CD4-positive, alpha-beta T cell treated with Interleukin-21 for 1 hour (primary cell): ENCODE results near the gene BTF3L4.
"Not testable (repeated sequence)": the region's sequence is repeated elsewhere in the genome, so short reads cannot be mapped to it uniquely, and the experiment has no call there.

Experiments
- DNase-seq: peaks from one replicate; pipeline ENCODE4 v3.0.0-alpha.2; 2020

BTF3L4 gene

DNA sequence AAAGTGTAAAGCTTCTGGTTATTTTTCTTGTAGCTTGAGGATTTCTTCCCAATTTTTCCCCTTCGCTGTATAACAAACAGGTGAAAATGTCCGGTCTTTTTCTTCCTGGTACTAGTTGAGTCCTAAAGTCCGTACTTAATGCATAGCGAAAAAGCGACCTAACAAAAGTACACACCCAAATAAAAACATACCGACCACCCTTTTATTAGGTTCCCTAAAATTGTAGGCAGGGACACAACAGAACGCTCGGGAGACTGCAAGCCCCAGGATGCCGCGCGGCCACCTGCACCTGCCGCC lies 281 bp upstream of the BTF3L4 start:
- DNase-seq, result no peak

DNA sequence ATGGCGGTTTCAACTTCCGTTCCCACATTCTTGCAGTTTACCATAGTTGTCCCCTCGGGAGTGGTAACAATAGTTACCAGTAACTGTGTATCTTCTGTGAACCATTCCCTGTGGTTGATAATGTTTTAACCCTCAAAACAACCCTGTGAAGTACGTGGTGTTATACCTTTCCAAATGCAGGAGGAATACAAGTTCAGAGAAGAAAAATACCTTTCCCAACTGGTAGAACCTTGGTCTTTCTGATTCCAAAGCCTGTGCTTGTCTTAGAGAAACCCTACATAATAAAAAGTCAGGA lies 789 bp downstream of the BTF3L4 start:
- no peak for DNase-seq

DNA sequence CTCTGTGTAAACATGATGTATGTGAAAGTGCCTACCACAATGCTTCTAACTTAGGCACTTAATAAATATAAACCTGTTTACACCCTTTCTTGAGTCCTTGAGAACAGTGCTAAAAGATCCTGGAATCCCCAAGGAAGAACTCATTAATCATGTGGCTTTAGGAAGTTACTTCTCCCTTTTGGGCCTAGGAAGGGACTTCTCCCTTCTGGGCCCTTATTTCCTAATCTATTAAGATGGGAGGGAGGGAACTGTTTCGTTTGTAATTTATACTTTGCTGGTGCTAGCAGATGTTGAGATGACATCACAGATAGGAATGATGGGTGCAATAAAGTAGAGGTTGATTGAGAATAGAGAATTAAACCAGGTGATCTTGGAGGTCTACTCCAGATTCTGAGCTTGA lies 1.2 kb downstream of the BTF3L4 start:
- no peak for DNase-seq

DNA sequence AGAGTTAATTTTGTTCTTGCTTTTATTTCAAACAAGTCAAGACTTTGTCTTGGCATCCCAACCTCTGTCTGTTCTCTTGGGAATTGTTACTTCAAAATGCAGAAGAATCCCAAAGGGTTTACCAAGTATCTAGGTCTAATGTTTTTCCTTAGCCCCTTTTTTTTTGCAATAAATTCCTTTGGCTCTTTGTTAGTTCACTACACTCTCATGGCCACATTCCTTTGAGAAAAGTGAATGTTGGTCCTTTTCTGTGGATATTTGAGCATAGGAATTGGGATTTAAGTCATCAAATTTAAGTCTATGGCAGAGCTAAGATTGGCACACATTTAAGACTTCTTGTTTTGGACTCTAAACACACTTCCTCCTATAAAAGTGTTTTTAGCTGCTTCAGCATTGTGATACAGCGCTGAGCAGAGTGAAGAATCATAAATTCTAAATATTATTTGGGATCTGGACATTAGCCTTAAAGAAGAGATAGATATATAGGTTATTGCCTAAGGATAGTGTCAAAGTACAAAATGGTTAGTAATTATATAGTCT lies 1.9 kb downstream of the BTF3L4 start:
- no peak for DNase-seq

DNA sequence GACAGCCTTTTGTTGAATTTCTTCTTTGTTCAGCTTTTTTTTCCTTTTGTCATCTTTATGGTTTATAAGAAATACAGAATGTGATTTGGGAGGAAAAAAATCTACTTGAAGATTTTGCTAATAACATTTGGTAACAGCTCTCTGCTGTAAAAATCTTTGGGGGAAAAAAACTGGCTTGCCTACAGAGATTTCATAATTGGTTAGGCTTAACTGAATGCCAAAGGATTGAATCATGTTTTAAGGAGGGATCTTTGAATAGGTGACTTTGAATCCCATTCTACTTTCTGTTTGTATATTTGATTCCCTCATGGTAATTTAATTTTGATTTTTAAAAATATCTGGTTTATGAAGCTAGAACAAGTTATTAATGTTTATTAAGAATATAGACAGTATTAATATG lies 3.2 kb downstream of the BTF3L4 start:
- no peak for DNase-seq

DNA sequence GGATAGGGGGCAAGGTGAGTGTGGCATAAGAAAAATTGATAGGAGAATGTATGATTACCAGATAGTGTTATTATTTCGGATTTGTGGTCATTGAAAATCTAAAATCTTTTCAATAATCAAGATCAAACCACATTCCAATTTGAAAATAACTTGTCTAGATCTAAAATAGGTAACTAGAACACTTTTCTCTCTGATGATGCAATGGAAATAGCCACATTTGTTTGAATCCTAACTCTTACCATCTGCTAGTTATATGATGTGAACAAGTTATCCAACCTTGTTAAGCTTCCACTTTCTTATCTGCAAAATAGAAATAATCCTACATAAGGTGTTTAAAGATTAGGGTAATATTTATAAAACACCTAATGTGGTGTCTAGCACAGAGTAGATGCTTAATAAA lies 3.8 kb downstream of the BTF3L4 start:
- DNase-seq, result no peak

DNA sequence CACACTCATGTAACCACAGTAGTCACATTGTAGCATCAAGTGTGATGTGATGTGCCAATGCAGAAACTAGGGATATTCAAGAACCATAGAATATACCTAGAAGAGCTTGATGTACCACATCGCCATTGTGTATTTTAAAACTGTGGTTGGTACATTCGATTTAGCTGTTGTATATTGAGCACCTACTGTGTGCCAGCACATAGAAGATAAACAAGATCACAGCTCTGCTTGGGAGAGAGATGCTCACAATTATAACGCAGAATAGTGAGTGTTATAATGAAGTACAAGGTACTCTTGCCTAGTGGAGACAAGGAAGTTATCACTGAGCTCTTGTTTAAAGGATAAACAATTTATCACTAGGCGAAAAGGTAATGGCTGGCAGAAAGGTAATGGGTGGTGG lies 4.7 kb downstream of the BTF3L4 start:
- no peak for DNase-seq

DNA sequence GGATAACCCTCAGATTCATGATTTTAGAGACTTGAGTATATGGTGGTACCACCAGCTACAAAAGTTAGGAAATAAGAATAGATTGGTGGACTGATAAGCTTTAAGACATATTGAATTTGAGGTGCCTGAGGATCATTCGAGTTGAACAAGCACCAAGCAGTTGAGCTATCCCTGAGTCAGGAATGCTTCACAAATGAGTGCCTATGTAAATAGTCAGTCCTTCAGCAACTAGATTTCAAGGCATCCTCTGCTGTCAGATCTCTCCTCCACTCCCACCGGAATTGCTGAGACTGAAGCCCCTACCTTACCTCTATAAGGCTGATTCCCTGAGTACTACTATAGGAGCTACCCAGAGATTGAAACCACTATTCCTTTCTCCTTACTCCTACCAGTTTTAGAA lies 7.1 kb downstream of the BTF3L4 start:
- DNase-seq, result no peak

DNA sequence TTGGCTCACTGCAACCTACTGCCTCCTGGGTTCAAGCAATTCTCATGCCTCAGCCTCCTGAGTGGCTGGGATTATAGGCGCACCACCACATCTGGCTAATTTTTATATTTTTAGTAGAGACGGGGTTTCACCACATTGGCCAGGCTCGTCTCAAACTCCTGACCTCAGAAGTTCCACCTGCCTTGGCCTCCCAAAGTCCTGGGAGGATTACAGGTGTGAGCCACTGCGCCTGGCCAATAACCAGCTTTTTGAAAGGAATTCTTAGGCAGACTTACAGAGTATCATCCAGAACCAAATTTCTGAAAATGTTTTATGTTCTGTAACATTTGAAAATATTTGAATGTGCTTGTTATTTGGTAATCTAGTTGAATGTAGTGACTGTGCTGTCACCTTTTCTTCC lies 14.6 kb downstream of the BTF3L4 start:
- no peak for DNase-seq

DNA sequence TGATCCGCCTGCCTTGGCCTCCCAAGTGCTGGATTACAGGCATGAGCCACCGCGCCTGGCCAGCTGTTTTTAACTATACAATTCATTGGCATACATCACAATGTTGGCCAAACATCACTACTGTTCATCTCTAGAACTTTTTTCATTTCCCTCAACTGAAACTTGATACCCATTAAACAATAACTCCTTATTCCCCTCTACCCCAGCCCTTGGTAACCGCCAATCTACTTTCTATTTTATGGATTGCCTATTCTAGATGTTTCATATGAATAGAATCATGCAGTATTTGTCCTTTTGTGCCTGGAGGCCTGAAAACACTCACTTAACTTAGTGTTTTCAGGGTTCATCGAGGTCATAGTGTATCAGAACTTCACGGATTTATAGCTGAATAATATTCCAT lies 16.2 kb downstream of the BTF3L4 start:
- no peak for DNase-seq

DNA sequence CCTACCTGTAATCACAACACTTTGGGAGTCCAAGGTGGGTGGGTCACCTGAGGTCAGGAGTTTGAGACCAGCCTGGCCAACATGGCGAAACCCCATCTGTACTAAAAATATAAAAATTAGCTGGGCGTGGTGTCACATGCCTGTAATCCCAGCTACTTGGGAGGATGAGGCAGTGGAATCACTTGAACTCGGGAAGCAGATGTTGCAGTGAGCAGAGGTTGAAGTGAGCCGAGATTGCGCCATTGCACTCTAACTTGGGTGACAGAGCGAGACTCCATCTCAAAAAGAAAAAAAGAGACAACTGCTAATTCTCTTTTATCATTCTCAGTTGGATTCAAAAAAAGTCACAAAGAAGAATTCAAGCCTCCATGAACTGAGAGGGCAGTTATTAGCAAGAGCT lies 21.2 kb downstream of the BTF3L4 start:
- not testable (repeated sequence) for DNase-seq

DNA sequence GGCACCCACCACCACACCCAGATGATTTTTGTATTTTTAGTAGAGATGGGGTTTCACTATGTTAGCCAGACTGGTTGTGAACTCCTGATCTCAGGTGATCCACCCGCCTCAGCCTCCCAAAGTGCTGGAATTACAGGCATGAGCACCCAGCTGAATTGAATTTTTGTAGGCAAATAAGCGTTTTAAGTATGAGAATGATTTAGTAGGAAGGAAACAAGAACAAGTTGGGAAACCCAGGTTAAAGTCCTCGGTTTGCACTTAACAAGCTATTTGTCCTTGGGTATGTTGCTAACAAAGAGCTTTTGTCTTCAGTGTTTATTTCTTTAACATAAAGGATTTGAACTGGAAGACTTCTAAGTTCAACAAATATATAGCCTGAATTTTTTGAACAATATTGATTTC lies 23.9 kb downstream of the BTF3L4 start:
- DNase-seq, result no peak

DNA sequence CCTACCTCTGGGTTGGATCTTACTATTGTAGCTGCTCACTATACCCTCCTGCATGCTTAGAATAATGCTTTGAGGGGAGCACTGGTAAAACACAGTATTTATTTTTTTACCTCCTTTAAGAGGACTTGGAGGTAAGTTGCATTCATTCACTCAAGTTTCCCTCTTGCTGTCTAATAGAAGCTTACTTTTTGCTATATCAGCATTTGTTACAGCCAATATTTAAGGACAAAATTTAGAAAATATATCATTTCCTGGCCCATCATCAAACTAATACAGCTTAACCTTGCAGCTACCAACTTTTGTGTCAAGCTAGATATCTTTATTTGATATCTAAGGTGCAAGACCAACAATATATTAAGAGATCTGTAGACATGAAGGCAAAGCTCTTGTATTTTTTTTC lies 31.8 kb downstream of the BTF3L4 start:
- DNase-seq, result not testable (repeated sequence)

DNA sequence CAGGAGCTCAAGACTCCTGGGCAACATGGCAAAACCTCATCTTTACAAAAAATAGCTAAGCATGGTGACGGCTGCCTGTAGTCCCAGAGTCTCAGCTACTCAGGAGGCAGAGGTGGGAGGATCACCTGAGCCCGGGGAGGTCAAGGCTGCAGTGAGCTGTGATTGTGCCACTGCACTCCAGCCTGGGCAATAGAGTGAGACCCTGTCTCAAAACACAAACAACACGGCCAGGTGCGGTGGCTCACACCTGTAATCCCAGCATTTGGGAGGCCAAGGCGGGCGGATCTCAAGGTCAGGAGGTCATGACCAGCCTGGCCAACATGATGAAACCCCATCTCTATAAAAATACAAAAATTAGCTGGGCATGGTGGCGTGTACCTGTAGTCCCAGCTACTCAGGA lies 38.2 kb downstream of the BTF3L4 start:
- not testable (repeated sequence) for DNase-seq

DNA sequence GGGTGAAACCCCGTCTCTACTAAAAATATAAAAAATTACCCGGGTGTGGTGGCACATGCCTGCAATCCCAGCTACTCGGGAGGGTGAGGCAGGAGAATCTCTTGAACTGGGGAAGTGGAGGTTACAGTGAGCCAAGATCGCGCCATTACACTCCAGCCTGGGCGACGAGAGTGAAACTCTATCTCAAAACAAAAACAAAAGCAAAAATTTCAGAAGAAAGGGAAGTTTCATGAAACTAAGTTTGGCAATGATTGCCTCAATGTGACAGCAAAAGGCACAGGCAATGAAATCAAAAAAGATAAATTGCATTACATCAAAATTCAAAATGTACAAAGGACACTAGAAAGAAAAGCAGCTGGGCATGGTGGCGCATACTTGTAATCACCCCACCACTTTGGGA lies 40.1 kb downstream of the BTF3L4 start:
- DNase-seq, result no peak

DNA sequence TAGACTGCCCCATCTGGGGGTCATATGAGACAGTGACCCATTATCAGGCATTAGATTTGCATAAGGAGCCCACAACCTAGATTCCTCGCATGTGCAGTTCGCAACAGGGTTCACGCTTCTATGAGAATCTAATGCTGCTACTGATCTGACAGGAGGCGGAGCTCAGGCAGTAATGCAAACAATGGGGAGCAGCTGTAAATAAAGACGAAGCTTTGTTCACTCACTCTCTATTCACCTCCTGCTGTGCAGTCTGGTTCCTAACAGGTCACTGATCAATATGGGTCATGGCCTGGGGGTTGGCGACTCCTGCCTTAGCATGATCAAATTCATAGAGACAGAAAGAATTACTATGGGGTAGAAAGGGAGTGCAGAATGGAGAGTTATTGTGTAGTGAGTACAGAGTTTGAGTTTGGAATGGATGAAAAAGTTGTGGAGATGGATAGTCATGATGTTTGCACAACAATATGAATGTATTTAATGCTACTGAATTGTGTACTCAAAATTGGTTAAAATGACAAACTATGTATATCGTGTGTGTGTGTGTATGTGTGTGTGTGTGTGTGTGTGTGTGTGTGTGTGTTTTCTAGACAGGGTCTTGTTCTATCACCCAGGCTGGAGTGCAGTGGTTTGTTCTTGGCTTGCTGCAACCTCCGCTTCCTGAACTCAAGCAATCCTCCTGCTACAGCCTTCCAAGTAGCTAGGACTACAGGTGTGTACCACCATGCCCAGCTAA lies 42.2 kb downstream of the BTF3L4 start:
- no peak for DNase-seq

DNA sequence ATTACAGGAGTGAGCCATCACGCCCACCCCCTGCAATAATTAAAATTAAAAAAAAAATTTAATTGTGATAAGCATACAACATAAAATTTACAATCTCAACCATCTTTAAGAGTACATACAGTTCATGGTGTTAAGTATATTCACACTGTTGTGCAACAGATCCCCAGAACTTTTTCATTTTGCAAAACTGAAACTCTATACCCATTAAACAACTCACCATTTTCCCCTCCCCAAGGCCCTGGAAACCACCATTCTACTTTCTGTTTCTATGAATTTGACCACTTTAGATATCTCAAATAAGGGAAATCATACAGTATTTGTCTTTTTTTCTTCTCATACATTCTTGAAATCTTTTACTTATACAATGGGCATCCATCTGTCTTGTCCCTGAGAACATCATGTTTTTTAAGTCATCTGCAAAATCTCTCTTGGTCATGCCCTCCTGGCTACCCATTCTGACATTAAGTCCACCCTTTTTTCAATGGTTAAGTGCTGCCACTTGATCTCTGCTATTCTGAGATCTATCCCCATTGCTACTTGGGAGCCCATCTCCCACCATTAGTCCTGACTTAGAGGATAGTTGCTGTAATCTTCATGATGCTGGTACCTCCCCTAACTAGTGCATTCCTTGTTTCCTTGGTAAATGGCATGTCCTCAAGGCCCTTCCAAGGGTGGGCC lies 46.4 kb downstream of the BTF3L4 start:
- DNase-seq, result no peak

DNA sequence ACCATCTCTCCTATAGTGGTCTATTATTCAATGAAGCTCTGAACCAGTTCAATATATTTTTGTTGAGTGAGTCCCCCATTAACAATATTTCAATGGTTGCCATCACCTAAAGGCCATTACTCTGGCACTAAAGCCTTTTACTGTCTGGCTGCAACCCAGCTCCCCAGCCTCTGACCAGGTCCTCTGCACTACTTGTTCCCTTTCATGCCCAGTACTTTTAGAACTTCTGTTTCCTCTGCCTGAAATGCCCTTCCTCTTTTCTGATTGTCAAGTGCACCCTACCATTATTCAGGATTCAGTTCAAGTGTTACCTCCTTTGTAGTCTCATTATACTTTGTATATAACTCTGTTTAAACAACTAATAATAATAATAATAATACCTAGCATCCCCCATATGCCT lies 55.4 kb downstream of the BTF3L4 start:
- no peak for DNase-seq

DNA sequence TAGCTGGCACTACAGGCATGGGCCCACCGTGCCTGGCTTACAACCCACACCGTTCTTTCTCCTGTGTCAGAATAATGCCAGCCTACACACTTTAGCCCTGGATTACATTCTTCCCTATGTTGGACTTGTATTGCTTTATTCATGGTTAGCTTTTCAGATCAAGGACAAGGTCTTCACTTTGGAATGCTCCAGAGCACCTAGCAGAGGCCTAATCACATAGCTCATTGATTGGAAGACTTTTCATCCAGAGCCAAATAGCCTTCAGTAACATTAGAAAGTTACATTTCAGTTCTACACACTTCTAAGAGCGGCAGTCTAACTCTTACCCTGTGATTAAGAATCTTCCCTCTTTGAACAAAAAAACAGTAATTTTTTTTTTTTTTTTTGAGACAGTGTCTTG lies 56.4 kb downstream of the BTF3L4 start:
- DNase-seq, result no peak

DNA sequence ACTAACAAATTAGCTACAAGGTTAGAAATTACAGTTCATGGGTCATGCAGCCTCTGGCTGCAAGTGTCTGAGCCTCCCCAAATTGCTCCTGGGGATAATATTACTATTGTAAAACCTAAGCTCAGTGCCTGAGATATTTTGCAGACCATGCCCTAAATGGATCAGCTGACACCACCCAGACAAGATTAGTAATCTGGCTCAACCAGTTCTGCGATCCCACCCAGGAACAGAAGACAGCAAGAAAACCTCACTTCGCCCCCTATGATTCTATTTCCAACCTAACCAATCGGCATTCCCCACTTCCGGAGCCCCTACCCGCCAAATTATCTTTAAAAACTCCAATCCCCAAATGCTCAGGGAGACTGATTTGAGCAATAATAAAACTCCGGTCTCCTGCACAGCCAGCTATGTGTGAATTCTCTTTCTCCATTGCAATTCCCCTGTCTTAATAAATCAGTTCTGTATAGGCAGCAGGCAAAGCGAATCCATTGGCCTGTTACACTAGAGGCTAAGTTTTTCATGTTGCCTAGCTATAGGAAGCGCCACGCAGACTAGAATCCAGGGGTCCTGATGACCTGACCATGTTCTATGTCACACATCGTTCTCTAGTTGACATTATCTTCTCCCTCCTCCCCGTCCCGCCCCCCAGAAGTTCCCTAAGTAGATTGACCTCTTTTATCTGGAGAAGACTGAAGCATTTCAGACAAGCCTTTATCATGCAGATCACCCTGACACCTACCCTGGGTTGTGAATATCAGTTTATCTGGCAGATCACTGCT lies 63.4 kb downstream of the BTF3L4 start:
- no peak for DNase-seq

DNA sequence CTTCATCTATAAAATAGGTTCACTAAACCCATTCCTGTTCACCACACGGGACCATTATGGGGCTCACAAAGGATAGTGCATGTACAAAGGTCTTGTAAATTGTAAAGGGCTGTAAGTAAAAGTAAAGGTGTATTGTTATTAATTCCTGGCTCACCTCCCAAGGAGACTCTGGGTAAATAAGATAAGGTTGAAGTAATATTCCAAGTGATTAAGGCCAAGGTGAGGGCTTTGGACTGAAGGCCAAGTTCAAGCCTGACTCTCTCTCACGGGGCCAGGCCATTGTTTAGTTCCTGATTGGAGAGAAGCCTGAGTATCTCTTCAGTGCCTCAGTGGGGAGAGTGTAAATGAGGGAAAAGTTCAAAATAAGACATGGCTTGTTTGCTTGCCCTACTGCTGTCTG lies 66.3 kb downstream of the BTF3L4 start:
- no peak for DNase-seq

DNA sequence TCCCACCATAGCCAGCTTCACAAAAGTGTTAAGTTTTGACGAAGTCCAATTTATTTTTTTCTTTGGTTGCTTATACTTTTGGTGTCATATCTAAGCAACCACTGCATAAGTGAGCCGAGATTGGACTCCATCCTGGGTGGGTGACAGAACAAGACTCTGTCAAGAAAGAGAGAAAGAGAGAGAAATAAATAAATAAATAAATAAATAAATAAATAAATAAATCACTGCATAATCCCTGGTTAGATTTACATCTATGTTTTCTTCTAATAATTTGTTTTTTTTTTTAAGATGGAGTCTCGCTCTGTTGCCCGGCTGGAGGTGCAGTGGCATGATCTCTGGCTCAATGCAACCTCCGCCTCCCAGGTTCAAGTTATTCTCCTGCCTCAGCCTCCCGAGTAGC lies 67.5 kb downstream of the BTF3L4 start:
- DNase-seq, result no peak

DNA sequence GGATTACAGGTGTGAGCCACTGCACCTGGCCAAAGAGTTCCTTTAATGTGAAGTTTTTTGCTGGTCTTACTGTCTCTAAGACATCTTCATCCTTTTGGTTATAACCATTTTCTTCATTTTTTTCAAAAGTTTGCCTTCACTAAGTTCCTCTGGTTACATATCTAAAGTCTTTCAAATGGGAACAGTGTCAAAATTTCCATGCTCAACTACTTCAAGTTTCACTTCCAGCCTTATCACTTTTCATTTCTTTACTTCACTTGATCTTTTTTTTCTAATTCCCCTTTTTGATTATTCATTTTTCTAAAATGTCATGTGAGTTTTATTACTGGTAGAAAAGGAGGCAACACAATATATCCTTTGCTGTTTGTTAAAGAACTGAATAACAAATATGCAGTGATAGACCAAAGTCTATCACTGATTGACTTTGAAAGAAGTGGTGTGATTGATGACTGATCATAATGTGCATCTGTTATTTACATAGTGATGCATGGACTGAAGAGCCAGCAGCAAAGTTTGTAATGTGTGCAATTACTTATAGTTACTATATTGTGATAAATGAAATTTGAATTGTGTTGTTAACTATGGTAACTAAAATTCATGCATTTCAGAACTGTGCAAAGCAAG lies 69.8 kb downstream of the BTF3L4 start:
- no peak for DNase-seq
